Measurements from ENCODE around the gene INTS1.
A peak's percentile ranks its signal among the peaks of the same experiment; 100 is the strongest.

Gene INTS1

GRCh38 chr7:1487466-1487865 lies 16.7 kb downstream of the INTS1 start:
- no peak for DNase-seq

GRCh38 chr7:1486571-1486970 lies 17.6 kb downstream of the INTS1 start:
- no peak for DNase-seq

GRCh38 chr7:1485156-1485555 lies 19.0 kb downstream of the INTS1 start:
- DNase-seq = no peak

DNA sequence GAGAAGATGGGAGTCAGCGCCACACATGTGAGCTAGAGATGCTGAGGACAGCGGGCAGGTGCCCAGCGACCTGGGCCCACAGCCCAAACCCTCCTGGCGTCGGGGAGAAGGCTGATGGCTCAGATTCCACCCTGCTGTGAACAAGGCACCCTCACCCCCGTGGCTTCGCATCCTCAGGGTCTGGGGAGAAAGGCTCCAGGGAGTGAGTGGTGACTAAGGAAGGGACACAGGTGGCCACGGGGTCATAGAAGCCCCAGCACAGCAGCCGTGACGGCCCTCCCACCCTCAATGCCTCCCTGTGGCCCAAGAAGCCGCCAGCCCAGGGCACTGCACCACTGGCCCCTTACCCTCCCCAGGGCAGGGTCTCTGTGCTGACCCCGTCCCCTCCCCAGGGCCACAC lies 19.6 kb downstream of the INTS1 start:
- no peak for DNase-seq

GRCh38 chr7:1483536-1484505 lies 20.4 kb downstream of the INTS1 start:
- DNase-seq = no peak

DNA sequence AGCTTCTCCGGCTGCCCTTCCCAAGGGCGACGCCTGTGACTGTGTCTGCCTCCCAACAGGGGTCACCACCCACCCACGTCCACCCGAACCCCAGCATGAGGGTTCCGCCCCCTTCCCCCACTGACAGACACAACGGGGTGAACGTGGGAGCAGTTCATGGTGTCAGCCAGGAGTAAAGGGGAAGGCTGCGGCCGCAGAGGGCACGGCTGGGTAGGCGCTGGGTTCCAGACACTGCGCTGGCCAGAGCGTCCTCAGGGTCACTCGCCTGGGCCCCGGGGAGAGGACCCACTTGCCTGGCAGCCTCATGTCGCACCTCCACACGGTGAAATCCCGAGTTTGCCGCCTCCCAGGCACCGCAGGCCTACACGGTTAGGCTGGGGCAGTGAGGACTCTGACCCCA lies 21.1 kb downstream of the INTS1 start:
- DNase-seq = no peak

- DNase-seq = no peak
Observed at GRCh38 chr7:1481300-1481699, 22.9 kb downstream of the INTS1 start.

DNA sequence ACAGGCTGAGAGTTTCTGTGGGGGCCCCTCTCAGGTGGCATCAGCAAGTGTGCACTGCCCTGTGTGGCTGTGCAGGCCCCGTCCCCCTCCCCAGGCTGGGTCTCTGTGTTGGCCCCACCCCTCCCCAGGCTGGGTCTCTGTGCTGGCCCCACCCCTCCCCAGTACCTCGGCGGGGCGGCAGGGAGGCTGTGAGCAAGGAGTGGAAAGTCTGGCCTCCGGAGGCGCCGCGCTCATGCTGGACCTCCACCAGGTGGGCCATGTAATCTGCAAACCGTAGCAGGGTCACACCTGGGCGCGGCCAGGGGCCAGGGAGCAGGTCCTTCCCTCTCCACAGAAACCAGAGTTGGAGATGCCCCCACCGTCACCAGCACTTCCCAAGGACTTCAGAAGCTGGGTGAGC lies 23.5 kb downstream of the INTS1 start:
- no peak for DNase-seq

DNA sequence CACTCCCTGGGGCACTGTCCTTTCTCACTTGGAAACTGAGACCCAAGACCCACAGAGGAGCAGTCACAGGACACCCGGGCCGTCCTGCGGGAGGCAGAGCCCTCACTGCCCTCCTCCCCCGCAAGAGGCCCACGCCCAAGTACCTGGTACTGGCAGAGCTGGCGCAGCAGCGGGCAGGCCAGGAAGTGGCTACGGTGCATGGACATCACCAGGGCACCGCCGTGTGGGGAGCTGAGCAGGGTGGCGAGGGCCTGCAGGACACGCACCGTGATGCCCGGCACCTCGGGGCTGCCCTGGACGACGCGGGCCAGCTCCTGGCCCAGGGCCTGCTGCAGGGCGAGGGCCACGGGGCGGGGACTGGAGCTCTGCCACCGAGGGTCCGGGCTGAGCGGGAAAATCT lies 24.9 kb downstream of the INTS1 start:
- no peak for DNase-seq

DNA sequence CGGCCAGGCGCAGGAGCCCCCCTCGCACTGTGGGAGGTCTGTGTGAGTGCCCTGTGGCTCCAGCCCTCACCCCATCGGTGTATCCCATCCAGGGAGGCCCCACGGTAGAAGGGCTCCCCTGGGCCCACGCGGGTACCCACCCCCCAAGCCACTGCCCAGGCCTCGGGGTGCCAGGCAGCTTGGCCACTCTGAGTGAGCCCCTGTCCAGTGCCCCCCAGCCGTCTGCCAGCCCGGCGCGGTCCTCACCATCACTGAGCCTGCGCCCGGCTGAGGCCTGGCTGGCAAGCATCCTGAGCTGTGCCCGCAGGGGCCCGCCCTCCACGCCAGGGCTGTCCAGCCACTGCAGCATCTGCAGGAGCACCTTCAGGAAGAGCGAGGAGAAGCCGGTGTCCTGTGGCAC lies 25.7 kb downstream of the INTS1 start:
- no peak for DNase-seq

GRCh38 chr7:1476859-1477258 lies 27.3 kb downstream of the INTS1 start:
- DNase-seq = no peak

DNA sequence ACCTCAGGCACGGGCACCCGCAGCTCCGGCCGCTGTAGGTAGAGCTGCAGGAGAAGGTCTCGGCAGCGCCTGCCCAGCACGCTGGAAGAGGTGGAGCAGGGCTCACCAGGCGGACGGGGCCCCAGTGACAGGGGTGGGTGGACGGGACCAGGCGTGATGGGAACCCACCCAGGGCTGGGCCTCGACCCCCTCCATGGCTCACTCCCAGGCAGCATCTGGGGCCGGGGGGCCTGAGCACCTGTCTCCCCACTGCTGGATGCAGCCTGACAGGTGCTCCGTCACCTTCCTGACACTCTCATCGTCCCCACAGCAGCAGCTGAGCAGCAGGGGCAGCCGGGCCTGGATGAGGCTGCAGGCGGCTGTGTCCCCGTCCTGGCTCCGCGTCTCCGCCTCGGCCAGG lies 28.2 kb downstream of the INTS1 start:
- DNase-seq = no peak

GRCh38 chr7:1475393-1475792 lies 28.8 kb downstream of the INTS1 start:
- no peak for DNase-seq

- no peak for DNase-seq
Observed at GRCh38 chr7:1474736-1475135, 29.5 kb downstream of the INTS1 start.

- peak; percentile 87 to 94 (median 87) for DNase-seq
Observed at GRCh38 chr7:1473864-1474512, 30.2 kb downstream of the INTS1 start.

DNA sequence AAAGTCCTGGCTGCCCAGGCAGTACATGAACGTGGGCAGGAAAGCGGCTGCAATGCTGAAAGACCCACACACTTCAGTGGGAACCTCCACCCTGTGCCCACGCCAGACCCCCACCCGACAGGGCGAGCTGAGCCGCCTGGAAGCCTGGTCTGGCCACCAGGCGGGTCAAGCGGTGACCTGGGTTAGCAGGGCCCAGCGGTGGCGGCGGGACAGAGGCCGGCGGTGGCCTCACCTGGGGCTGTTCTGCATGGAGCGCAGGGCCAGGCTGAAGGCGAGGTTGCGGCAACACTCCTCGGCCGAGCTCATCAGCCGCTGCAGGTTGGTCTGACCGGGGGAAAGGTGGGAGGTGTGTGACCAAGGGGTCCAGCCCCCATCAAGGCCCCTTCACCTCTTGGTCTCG lies 33.3 kb downstream of the INTS1 start:
- DNase-seq = no peak

- no peak for DNase-seq
Observed at GRCh38 chr7:1468643-1469298, 35.4 kb downstream of the INTS1 start.

GRCh38 chr7:1468203-1468602 lies 36.0 kb downstream of the INTS1 start:
- DNase-seq = no peak

GRCh38 chr7:1466524-1467271 lies 37.5 kb downstream of the INTS1 start:
- no peak for DNase-seq

DNA sequence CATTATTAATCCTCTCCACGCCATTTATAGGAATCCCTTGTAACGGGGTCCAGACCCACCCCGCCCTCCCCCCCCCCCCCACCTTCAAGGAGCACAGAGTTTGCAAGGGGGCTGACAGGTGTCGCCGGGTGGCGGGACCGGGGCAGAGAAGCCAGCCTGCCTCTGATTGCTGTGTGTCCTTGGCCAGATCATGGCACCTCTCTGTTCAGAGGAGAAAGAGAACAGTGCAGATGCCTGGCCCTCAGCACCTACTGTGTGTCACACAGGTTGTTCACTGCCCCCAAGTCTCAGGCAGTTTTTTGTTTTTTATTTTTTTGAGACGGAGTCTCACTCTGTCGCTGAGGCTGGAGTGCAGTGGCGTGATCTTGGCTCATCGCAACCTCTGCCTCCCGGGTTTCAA lies 39.5 kb downstream of the INTS1 start:
- no peak for DNase-seq

DNA sequence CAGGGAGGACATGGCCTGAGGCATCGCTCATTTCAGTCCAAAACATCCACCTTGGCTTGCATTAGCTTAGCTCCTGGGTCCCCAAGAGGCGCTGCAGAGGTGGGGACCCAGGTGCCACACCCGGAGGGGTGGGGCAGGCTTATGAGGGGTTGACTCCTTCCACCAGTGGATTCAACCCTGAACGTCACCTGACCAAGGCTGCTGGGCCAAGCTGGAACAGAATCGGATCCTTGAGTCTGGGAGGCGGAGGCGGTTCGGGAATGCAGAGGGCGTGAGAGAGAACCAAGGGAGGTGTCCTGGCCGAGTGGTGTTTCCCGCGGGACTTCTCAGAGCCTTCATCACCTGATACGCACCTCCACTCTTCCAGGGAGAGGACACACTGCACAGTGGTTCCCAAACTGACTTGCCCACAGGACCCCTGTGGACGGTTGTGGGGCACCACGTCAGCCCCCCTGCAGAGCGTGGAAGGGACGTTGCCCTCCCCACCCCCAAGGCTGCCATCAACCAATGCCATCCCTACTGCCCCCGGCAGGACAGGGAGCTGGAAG lies 40.4 kb downstream of the INTS1 start:
- no peak for DNase-seq

DNA sequence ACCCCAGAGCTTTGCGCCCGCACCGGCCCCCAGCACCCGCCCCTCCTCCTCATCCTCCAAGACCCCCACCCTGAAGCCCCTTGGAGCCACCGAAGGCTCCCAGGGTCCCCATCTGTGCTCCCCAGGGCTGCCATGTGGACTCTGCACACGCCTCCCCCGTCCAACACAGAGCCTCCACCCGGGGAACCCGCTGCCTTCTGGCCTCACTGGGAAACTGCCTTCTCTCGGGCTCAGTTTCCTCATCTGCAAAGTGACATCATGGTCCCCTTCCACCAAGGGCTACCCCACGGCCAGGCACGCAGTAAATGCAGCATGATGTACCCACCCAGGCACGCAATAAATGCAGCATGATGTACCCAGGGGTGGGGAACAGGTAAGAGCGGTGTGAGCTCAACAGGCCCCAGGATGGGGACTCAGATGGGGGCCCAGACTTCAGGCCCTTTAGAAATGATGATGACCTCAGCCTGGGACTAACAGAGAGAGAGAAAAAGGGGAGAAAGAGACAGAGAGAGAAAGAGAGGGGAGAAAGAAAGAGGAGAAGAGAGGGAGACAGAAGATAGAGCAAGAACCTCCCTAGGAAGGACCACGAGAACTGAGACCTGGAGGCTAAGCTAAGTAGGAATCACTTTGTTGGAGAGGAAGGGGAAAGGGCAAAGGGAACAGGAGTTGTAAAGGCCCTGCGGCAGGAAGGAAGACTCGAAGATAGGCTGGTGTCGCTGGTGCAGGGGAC lies 42.4 kb downstream of the INTS1 start:
- peak; percentile 30 to 50 (median 44) for DNase-seq

Measured in suppressor macrophage treated with lipopolysaccharide for 1 hour (primary cell).